ENCODE data around the gene LTBP1.

The LTBP1 gene

GRCh38 chr2:33038230-33038629, 91.5 kb downstream of the LTBP1 start:
- Histone ChIP-seq H3K4me2 (ENCODE audit: low read length) (no peak overlapping the region), H3K79me2 (ENCODE audit: control insufficient read depth, low read length) (peaks cover 57% of the 10 kb centered on the region), H3K9me2 (replicated peaks; ENCODE audit: control insufficient read depth, low read length) (no peaks in the 10 kb centered on the region), H3K4me1 (ENCODE audit: control insufficient read depth, low read length) (peaks cover 8% of the 10 kb centered on the region), H3K36me3 (ENCODE audit: control insufficient read depth, low read length) (peaks cover 36% of the 10 kb centered on the region), H3F3A (ENCODE audit: control insufficient read depth, insufficient read depth) (no peaks in the 10 kb centered on the region), H3K9me3 (ENCODE audit: control insufficient read depth, insufficient read depth, low read length) (no peaks in the 10 kb centered on the region), H4K20me1 (ENCODE audit: control insufficient read depth, insufficient read depth, low read depth, low read length) (no peaks in the 10 kb centered on the region), H3K27ac (ENCODE audit: low read depth, low read length) (no peak overlapping the region), H3K27me3 (ENCODE audit: control insufficient read depth, low read length) (no peaks in the 10 kb centered on the region), H3K4me3 (ENCODE audit: low read length) (no peak overlapping the region)
- no peak for TF ChIP-seq CTCF (IDR thresholded peaks at IDR 0.05; ENCODE audit: low read depth, low read length, poor library complexity, severe bottlenecking)

- H3K4me3 ChIP-seq (ENCODE audit: low read length): no peak overlapping the region
- no peak for TF ChIP-seq CTCF (IDR thresholded peaks at IDR 0.05; ENCODE audit: low read depth, low read length, poor library complexity, severe bottlenecking)
- no peak for TF ChIP-seq EZH2phosphoT487 (IDR thresholded peaks at IDR 0.05; ENCODE audit: borderline replicate concordance, low read length)
- H3F3A ChIP-seq (ENCODE audit: control insufficient read depth, insufficient read depth): 0 out of 2 replicates have a peak, but pooled peaks cover 2% of the 10 kb centered on the region
- H3K4me1 ChIP-seq (ENCODE audit: control insufficient read depth, low read length): peaks cover 10% of the 10 kb centered on the region
- H3K27me3 ChIP-seq (ENCODE audit: control insufficient read depth, low read length): no peaks in the 10 kb centered on the region
- H3K4me2 ChIP-seq (ENCODE audit: low read length): no peak overlapping the region
- no peaks in the 10 kb centered on the region for H3K9me3 ChIP-seq (ENCODE audit: control insufficient read depth, insufficient read depth, low read length)
- H3K27ac ChIP-seq (ENCODE audit: low read depth, low read length): no peak overlapping the region
- H3K9me2 ChIP-seq (replicated peaks; ENCODE audit: control insufficient read depth, low read length): no peaks in the 10 kb centered on the region
- H3K36me3 ChIP-seq (ENCODE audit: control insufficient read depth, low read length): peaks cover 38% of the 10 kb centered on the region
- H4K20me1 ChIP-seq (ENCODE audit: control insufficient read depth, insufficient read depth, low read depth, low read length): no peaks in the 10 kb centered on the region
- H3K79me2 ChIP-seq (ENCODE audit: control insufficient read depth, low read length): peaks cover 61% of the 10 kb centered on the region
Measured at GRCh38 chr2:33038799-33039198, 92.0 kb downstream of the LTBP1 start.

GRCh38 chr2:33040541-33040940, 93.8 kb downstream of the LTBP1 start:
- Histone ChIP-seq H3K27me3 (ENCODE audit: control insufficient read depth, low read length) (no peaks in the 10 kb centered on the region), H4K20me1 (ENCODE audit: control insufficient read depth, insufficient read depth, low read depth, low read length) (no peaks in the 10 kb centered on the region), H3K36me3 (ENCODE audit: control insufficient read depth, low read length) (peaks cover 30% of the 10 kb centered on the region), H3K4me3 (ENCODE audit: low read length) (no peak overlapping the region), H3K79me2 (ENCODE audit: control insufficient read depth, low read length) (peaks cover 55% of the 10 kb centered on the region), H3K4me1 (ENCODE audit: control insufficient read depth, low read length) (peaks cover 15% of the 10 kb centered on the region), H3K9me2 (replicated peaks; ENCODE audit: control insufficient read depth, low read length) (no peaks in the 10 kb centered on the region), H3K27ac (ENCODE audit: low read depth, low read length) (no peak overlapping the region), H3F3A (ENCODE audit: control insufficient read depth, insufficient read depth) (0 out of 2 replicates have a peak, but pooled peaks cover 2% of the 10 kb centered on the region), H3K9me3 (ENCODE audit: control insufficient read depth, insufficient read depth, low read length) (no peaks in the 10 kb centered on the region), H3K4me2 (ENCODE audit: low read length) (no peak overlapping the region)
- TF ChIP-seq EZH2phosphoT487 (IDR thresholded peaks at IDR 0.05; ENCODE audit: borderline replicate concordance, low read length) (no peak), CTCF (IDR thresholded peaks at IDR 0.05; ENCODE audit: low read depth, low read length, poor library complexity, severe bottlenecking) (no peak)

- H3K9me2 ChIP-seq (replicated peaks; ENCODE audit: control insufficient read depth, low read length): no peaks in the 10 kb centered on the region
- no peaks in the 10 kb centered on the region for H3K9me3 ChIP-seq (ENCODE audit: control insufficient read depth, insufficient read depth, low read length)
- H3K27ac ChIP-seq (ENCODE audit: low read depth, low read length): no peak overlapping the region
- no peaks in the 10 kb centered on the region for H3K27me3 ChIP-seq (ENCODE audit: control insufficient read depth, low read length)
- TF ChIP-seq EZH2phosphoT487 (IDR thresholded peaks at IDR 0.05; ENCODE audit: borderline replicate concordance, low read length) (no peak), CTCF (IDR thresholded peaks at IDR 0.05; ENCODE audit: low read depth, low read length, poor library complexity, severe bottlenecking) (no peak)
- peaks cover 59% of the 10 kb centered on the region for H3K79me2 ChIP-seq (ENCODE audit: control insufficient read depth, low read length)
- H3K4me2 ChIP-seq (ENCODE audit: low read length): no peak overlapping the region
- H4K20me1 ChIP-seq (ENCODE audit: control insufficient read depth, insufficient read depth, low read depth, low read length): no peaks in the 10 kb centered on the region
- no peak overlapping the region for H3K4me3 ChIP-seq (ENCODE audit: low read length)
- 0 out of 2 replicates have a peak, but pooled peaks cover 2% of the 10 kb centered on the region for H3F3A ChIP-seq (ENCODE audit: control insufficient read depth, insufficient read depth)
- peaks cover 30% of the 10 kb centered on the region for H3K36me3 ChIP-seq (ENCODE audit: control insufficient read depth, low read length)
- peaks cover 15% of the 10 kb centered on the region for H3K4me1 ChIP-seq (ENCODE audit: control insufficient read depth, low read length)
Measured at GRCh38 chr2:33042265-33042664, 95.5 kb downstream of the LTBP1 start.

Measured in DOHH2 (cell line).